GOT3 (cell line): Measurements from ENCODE around the gene ECHDC1.
"Not testable (repeated sequence)": the region's sequence is repeated elsewhere in the genome, so short reads cannot be mapped to it uniquely, and the experiment has no call there.

Experiments
- DNase-seq: peaks from one replicate; lab custom pipeline; 2025; ENCODE audit warnings: mixed read lengths; lab: John Stamatoyannopoulos, UW

The ECHDC1 gene

DNA sequence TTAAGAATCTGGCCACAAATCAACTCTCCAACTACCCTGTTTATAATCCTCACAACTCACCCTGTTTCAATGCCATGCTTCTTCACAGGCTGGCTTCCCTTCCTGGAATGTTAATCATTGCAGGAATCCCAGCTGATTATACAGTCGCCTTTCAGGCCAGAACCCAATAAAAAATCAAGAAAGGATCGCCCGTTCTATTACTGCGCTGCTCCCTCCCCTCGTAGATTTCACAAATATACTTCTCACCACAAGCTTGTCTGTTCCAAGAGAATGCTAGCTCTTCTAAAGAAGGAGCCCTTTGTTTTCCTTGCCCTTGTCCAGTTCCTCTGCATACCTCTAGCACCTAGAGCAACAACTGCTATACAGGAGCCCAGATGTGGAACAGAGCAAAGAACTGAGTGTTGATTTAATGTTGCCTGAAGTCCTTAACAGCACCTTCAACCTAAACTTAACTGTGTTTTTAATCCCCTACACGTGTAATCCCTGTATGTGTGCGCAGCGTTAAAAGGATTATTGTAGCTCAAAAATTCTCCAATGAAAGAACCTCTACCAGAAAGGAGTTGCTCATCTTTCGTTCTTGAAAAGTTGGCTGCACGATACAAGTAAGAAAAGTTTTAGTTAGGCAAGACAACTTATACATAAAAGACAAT is 988 bp downstream of the ECHDC1 start:
- no peak for DNase-seq

- DNase-seq = no peak
Observed at GRCh38 chr6:127341471-127342202, 1.8 kb downstream of the ECHDC1 start.

GRCh38 chr6:127340171-127340570 is 3.2 kb downstream of the ECHDC1 start:
- no peak for DNase-seq

GRCh38 chr6:127338936-127339335 is 4.5 kb downstream of the ECHDC1 start:
- no peak for DNase-seq

- no peak for DNase-seq
Observed at GRCh38 chr6:127332383-127332961, 10.9 kb downstream of the ECHDC1 start.

DNA sequence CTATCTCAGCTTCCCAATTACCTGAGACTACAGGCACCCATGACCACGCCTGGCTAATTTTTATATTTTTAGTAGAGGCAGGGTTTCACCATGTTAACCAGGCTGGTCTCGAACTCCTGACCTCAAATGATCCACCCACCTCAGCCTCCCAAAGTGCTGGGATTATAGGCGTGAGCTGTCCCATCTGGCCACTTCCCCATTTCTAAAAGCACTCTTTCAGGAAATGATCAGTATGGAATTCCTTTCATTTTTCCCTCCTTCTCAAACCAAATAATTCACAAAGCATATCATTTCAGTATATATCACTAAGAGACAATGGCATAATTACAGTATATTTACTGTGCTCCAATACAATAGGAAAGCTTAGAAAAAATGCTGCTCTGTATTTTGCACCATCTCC is 12.2 kb downstream of the ECHDC1 start:
- not testable (repeated sequence) for DNase-seq

- DNase-seq = no peak
Observed at GRCh38 chr6:127328043-127328609, 15.3 kb downstream of the ECHDC1 start.

DNA sequence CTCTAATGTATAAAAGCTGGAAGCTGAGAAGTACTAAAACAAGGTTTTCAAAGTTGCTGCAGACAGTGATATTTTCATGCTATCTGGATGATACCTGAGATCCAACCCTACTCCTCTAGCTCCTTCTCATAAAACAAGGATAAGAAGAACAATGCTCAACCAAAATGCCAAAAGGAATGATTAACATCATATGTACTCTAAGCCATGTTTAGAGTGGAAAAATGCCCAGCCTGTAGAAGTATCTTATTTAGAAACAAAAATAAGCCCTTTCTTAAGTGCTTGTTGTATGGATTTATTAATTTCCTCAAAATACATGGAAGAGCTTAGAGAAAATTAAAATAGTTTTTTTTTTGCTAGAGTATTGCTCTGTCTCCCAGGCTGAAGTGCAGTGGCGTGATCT is 23.7 kb downstream of the ECHDC1 start:
- no peak for DNase-seq

GRCh38 chr6:127317388-127318128 is 25.9 kb downstream of the ECHDC1 start:
- DNase-seq = no peak

GRCh38 chr6:127305741-127306140 is 37.7 kb downstream of the ECHDC1 start:
- DNase-seq = no peak

DNA sequence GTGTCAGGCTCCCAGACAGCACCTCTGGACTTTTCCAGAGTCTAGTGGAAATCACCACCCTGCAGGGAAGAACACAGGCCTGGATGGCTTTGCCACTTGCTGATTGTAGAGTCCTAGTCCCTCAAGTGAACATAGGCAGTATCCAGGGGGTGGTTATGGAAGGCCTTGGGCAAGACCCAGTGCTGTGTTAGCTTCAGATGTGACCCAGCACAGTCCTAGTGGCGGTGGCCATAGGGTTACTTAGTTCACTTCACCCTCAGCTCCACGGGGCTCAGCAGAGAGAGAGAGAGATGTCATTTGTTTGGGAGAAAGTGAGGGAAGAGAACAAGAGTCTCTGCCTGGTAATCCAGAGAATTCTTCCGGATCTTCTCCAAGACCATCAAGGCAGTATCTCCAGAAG is 39.5 kb downstream of the ECHDC1 start:
- DNase-seq = no peak

DNA sequence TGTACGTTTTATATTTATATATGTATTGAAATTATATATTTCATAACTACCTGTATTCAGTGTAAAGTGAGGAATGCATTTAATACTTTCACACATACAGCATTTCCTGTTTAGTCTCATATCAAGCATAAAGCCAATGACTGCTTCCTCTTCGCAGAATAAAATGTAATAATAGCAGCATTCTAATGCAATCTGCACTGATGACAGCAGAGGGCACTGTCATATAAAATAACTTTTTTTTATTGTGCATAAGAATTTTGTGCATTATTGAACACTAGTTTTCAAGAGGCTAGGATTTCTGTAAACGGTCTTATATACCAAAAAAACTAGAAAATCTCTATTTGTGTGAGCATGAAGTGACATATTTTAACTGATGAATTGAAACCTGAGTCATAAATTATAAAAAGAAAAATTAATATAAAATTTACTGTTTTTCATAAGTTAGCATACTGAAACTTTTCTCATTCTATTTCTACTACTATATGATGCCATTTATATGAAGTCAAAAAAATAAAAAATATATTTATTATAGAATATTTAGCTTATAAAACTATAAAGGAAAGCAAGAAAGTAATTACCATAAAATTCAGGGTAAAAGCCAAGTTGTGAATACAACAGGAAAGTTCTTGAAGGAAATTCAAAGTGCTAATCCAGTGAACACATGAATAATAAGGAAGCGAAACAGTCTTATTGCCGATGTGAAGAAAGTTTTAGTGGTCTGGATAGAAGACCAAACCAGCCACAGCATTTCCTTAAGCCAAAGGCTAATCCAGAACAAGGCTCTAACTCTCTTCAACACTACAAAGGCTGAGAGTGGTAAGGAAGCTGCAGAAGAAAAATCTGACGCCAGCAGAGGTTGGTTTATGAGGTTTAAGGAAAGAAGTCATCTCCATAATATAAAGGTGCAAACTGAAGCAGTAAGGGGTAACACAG is 40.4 kb downstream of the ECHDC1 start:
- DNase-seq = no peak

DNA sequence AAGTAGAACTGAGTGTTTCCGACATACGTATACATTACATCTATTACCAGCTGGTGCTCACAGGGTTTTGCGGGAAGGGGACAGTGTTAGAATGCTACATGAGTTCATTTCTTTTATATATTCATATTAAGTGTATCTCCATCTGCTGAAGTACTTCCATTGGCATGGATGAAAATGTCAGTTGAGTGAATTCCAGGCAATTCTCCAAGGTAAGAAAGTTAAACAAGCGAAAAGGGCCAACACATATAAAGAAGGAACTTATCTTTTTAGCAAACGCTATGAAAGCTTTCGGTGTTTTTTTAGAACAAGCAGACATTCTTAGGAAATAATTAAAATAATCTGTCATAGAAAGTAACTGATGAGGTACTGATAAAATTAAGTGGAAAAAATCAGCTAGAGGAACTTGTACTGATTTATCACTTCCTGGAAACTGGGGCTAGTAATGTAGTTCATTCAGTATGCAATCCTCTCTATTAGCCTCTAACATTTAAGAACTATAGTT is 42.2 kb downstream of the ECHDC1 start:
- DNase-seq = no peak

GRCh38 chr6:127300411-127300810 is 43.0 kb downstream of the ECHDC1 start:
- DNase-seq = no peak

- DNase-seq = no peak
Observed at GRCh38 chr6:127299522-127300240, 43.7 kb downstream of the ECHDC1 start.

DNA sequence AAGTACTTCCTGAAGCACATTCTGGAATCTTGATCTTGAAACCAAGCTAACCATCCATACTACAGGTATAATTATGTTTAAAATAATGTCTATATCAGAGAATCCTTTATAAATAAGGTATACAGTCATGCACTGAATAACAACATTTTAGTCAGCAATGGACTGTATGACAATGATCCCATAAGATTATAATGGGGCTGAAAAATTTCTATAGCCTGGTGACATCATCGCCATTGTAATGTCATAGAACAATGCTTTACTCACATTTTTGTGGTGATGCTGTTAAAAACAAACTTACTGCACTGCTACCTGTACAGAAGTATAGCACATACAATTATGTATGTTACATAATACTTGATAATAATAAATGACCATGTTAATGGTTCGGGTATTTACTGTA is 44.9 kb downstream of the ECHDC1 start:
- no peak for DNase-seq

GRCh38 chr6:127297502-127298070 is 45.8 kb downstream of the ECHDC1 start:
- no peak for DNase-seq

- DNase-seq = no peak
Observed at GRCh38 chr6:127291495-127291894, 51.9 kb downstream of the ECHDC1 start.

- no peak for DNase-seq
Observed at GRCh38 chr6:127290391-127291265, 52.8 kb downstream of the ECHDC1 start.
